HUES6 (cell line): ENCODE results near the gene HDAC9.

Experiments used
- H3K27ac ChIP-seq: 2 replicates; pipeline ENCODE4 v1.7.0; 2013; ENCODE audit warnings: low read depth, mild to moderate bottlenecking, low read length, inconsistent platforms
- H3K27me3 ChIP-seq: 2 replicates; pipeline ENCODE4 v1.6.1; 2013; ENCODE audit warnings: low read length; ENCODE audit not compliant: control insufficient read depth, insufficient read depth
- H3K36me3 ChIP-seq: 2 replicates; pipeline ENCODE4 v1.6.1; 2013; ENCODE audit warnings: low read length; ENCODE audit not compliant: control insufficient read depth, insufficient read depth
- H3K4me1 ChIP-seq: 2 replicates; pipeline ENCODE4 v1.6.1; 2013; ENCODE audit warnings: low read length; ENCODE audit not compliant: control insufficient read depth, insufficient read depth
- H3K4me3 ChIP-seq: 2 replicates; pipeline ENCODE4 v1.5.1; 2013; ENCODE audit warnings: low read depth, low read length
- H3K9ac ChIP-seq: one replicate; pipeline ENCODE4 v1.6.1; 2013; ENCODE audit warnings: mild to moderate bottlenecking, low read length
- H3K9me3 ChIP-seq: 2 replicates; pipeline ENCODE4 v1.6.1; 2013; ENCODE audit warnings: low read depth, low read length; ENCODE audit not compliant: control insufficient read depth, insufficient read depth

The HDAC9 gene

DNA sequence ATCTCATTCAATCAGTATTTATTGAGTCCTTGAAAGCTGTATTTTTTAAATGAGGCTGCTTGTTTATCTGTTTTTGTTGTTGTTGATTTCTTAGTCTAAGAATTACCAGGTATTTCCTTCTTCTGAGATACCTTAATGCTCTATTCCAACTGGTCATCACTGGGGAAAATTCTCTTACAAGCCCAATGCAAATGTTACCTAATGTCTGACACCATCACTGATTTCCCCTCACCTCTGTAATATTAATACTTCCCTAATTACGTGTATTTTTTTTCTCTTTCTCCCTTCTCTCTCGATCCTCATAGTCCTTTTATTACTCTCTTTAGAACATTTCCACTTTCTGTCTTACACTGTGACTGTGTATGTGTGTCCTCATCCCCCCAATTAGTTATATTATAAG, 13.9 kb downstream of the HDAC9 start:
- peaks cover 17% of the 10 kb centered on the region for H3K4me1 ChIP-seq
- H3K9me3 ChIP-seq: no peaks in the 10 kb centered on the region
- no peaks in the 10 kb centered on the region for H3K27me3 ChIP-seq
- peak overlapping the region; percentile 46 for H3K9ac ChIP-seq
- H3K36me3 ChIP-seq: no peaks in the 10 kb centered on the region
- peak overlapping the region; percentile 92 for H3K27ac ChIP-seq
- H3K4me3 ChIP-seq: peak overlapping the region; percentile 22; the same call in 1 of the 2 replicates

DNA sequence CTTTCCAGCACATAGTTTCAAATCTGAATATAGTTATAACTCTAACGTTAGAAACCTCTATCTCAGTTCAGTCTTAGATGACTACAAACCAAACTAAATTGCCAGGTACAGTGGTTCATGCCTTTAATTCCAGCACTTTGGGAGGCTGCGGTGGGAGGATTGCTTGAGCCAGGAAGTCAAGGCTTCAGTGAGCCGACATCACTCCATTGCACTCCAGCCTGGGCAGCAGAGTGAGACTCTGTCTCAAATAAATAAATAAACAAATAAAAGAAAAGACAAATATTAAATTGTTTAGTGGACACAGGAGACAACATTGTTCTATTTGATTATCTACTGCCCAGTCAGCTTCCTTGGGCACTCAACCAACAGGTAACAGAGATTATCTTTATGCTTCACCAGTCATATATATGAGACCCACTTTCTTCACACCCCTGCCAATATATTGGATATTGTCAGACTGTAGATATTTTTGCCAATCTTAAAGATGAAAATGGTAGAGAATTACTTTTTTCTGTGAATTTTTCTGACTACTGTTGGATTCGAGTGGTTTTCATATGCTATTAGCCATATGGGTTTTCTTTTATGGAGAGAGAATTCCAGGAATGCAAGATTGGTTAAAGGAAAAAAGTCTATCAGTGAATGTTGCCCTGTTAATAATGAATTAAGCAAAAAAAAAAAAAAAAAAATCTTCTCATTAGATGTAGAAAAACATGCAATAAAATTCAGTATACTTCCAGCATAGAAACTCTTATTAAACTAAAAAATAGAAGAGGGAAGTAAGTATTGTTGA, 16.0 kb downstream of the HDAC9 start:
- no peaks in the 10 kb centered on the region for H3K9me3 ChIP-seq
- no peak overlapping the region for H3K4me3 ChIP-seq
- H3K27ac ChIP-seq: no peak overlapping the region
- peaks cover 28% of the 10 kb centered on the region for H3K4me1 ChIP-seq
- no peak overlapping the region for H3K9ac ChIP-seq
- no peaks in the 10 kb centered on the region for H3K36me3 ChIP-seq
- no peaks in the 10 kb centered on the region for H3K27me3 ChIP-seq

DNA sequence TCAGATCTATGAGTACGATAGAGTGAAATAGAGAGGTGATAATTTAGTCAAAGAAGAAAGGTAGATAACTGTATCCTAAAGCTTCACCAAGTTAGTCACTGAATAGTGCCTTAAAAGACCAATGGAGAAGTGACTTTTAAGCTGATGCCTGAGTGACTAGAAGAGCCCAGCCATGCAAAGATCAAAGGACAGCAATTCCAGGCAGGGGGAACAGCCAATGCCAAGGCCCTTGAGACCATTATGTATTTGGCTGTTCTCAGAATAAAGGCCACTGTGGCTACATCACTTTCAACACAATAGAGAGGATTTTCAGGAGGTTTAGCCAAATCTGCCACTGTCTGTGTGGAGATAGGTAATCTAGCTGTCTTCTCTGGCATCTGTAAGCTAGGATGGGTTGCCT, 17.8 kb downstream of the HDAC9 start:
- Histone ChIP-seq H3K9ac (no peak overlapping the region), H3K4me1 (peaks cover 26% of the 10 kb centered on the region), H3K36me3 (no peaks in the 10 kb centered on the region), H3K27me3 (no peaks in the 10 kb centered on the region), H3K27ac (no peak overlapping the region), H3K9me3 (no peaks in the 10 kb centered on the region), H3K4me3 (no peak overlapping the region)

DNA sequence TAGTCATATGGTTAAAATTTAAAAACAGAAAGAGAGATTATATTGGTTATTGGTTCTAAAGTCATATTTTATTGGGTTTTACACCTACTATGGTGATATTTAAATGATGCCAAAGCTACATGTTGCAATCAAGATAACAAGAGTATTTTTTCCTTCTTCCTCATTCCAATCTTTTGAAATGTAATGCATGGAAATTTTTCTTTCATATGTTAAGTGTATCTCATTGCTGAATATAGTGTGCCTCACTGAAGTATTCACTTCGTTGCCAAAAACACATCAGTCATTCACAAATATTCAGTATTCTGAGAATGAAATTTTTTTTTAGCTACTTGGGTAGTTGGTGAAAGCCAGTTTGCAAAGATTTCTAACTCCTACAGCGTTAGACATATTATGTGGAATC, 19.5 kb downstream of the HDAC9 start:
- no peaks in the 10 kb centered on the region for H3K27me3 ChIP-seq
- no peak overlapping the region for H3K4me3 ChIP-seq
- no peaks in the 10 kb centered on the region for H3K9me3 ChIP-seq
- H3K9ac ChIP-seq: no peak overlapping the region
- H3K27ac ChIP-seq: 0 out of 2 replicates have a peak overlapping the region, but pooled peaks have one; percentile 5
- H3K36me3 ChIP-seq: no peaks in the 10 kb centered on the region
- peaks cover 11% of the 10 kb centered on the region; the same call in 1 of the 2 replicates for H3K4me1 ChIP-seq

DNA sequence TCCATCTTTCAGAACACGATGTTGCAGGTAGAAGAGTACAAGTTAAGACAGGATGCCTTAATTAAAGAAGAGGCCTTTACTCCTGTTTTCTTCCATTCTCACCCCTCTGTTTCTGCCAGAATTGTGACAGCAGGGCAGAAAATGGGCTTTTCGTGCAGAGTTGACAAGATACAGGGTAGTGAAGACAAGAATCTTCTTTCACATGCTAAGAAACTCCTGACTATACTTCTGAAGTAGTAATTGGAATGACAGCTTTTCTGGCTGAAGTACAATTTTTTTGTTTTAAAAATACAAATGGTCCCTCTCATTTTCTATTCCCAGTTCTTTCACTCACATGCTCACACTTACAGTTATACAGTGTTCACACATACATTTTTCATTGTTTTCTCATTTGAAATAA, 22.1 kb downstream of the HDAC9 start:
- Histone ChIP-seq H3K4me3 (no peak overlapping the region), H3K4me1 (peaks cover 11% of the 10 kb centered on the region; the same call in 1 of the 2 replicates), H3K36me3 (no peaks in the 10 kb centered on the region), H3K27me3 (no peaks in the 10 kb centered on the region), H3K27ac (no peak overlapping the region), H3K9ac (no peak overlapping the region), H3K9me3 (no peaks in the 10 kb centered on the region)

DNA sequence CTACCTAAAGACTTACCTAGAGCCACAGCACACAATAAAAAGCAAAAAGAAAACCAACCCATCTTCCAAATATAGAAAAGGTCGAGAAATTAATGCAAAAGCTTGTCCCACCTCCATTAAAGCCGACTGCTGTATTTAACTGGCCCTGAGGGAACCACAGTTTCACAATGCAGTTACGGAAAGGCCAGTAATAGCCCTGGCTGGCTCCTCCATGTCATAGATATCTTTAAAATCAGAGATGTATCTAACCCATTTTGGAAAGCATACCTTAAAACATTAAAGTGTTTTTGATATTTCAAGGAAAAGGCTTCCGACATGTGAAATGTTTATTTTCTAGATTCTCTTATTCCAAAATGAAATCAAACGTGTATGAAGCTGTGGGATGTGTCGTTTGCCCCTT, 23.0 kb downstream of the HDAC9 start:
- no peaks in the 10 kb centered on the region for H3K36me3 ChIP-seq
- H3K4me3 ChIP-seq: no peak overlapping the region
- no peaks in the 10 kb centered on the region for H3K9me3 ChIP-seq
- H3K4me1 ChIP-seq: peaks cover 11% of the 10 kb centered on the region; the same call in 1 of the 2 replicates
- H3K27ac ChIP-seq: no peak overlapping the region
- H3K27me3 ChIP-seq: no peaks in the 10 kb centered on the region
- no peak overlapping the region for H3K9ac ChIP-seq

DNA sequence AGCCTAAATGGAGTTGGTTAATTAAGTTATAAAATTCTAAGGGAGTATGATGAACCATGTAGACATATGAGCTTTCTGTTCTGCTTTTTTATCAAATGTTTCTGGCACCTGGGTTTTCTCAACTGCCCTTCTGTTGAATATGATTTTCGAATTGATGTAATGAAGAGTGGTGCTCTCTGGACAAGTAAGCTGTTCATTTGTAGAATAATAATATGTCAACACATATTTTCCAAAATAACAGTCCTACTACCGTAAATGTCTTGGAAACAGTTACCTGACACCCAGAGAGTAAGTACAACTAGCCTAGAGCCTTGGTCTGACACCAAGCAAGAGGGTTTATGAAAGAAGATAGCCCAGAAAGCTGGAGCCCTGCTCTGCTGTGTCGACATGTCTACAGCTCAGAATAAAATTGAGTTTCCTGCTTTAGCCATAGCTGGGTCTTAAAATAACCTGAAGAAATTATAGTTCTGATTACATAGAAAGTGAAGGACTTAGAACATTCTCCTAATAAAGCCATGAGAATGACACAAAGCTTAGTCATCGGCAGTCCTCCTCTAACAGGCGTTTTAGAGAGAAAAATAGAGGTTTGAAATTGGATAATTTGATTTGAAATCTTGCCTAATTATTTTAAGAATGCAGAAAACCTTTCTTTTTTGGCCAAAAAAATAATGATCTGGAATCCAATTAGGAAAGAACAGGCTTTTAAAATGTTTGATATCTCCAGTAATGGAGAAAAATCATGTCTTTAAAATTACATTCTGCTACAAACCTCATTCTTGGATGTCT, 25.1 kb downstream of the HDAC9 start:
- no peak overlapping the region for H3K27ac ChIP-seq
- peaks cover under 1% of the 10 kb centered on the region; the same call in 1 of the 2 replicates for H3K4me1 ChIP-seq
- no peaks in the 10 kb centered on the region for H3K9me3 ChIP-seq
- H3K9ac ChIP-seq: no peak overlapping the region
- H3K36me3 ChIP-seq: no peaks in the 10 kb centered on the region
- no peak overlapping the region for H3K4me3 ChIP-seq
- no peaks in the 10 kb centered on the region for H3K27me3 ChIP-seq

DNA sequence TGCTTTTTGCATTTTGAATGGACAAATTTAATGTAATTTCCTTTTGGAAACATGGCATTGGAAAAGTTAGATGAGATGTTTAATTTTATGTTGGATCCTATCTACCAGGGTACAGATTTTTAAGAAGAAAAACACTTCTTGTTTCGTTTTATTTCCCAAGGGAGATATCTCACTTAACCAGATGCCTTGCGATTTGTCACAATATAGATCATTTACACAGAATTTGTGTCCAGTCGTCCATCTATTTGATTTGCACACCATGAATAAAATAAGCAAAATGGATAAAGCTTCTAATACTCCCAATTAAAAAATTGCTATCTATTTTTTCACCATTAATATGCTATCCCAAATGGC, 25.7 kb downstream of the HDAC9 start:
- no peak overlapping the region for H3K27ac ChIP-seq
- H3K36me3 ChIP-seq: no peaks in the 10 kb centered on the region
- H3K4me1 ChIP-seq: no peaks in the 10 kb centered on the region; the same call in 1 of the 2 replicates
- H3K9me3 ChIP-seq: no peaks in the 10 kb centered on the region
- H3K27me3 ChIP-seq: no peaks in the 10 kb centered on the region
- no peak overlapping the region for H3K9ac ChIP-seq
- H3K4me3 ChIP-seq: no peak overlapping the region

DNA sequence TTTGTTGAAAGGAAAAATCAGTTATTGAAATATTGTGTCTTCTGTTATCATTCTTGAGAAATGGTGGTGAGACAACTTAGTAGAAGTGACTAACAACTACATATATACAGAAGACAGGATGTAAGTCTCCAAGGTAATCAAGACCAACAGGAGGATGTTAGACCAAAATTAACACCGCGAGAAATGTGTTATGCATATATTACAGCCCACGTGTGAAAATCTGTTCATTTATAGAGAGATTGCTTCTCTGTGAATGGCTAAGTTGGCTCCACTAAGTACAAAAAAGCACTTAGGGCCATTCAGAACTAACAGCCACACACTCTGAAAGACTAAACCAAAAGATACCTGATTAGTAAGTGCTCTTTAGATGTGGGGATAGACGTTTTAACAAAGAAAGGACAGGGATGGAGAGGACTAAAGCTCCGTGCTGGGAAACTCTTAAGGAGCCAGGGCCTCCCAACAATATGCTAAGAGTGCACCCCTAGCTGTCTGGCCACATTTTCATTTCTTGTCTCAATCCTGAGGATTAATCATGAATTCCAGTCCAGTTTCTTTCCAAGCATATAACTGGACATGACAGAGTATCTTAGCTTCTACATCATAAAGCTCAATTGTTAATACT, 26.5 kb downstream of the HDAC9 start:
- Histone ChIP-seq H3K27me3 (no peaks in the 10 kb centered on the region), H3K27ac (no peak overlapping the region), H3K4me3 (no peak overlapping the region), H3K4me1 (no peaks in the 10 kb centered on the region; the same call in 1 of the 2 replicates), H3K36me3 (no peaks in the 10 kb centered on the region), H3K9me3 (no peaks in the 10 kb centered on the region), H3K9ac (no peak overlapping the region)

- no peaks in the 10 kb centered on the region for H3K9me3 ChIP-seq
- H3K4me3 ChIP-seq: no peak overlapping the region
- H3K4me1 ChIP-seq: no peaks in the 10 kb centered on the region; the same call in 1 of the 2 replicates
- H3K36me3 ChIP-seq: no peaks in the 10 kb centered on the region
- H3K9ac ChIP-seq: no peak overlapping the region
- no peaks in the 10 kb centered on the region for H3K27me3 ChIP-seq
- H3K27ac ChIP-seq: no peak overlapping the region
Measured at GRCh38 chr7:18524248-18524647, 28.7 kb downstream of the HDAC9 start.
